NOMO-1 treated with dmso at 0.1 percent for 144 hours (cell line): ENCODE measurements around the gene MEIOSIN.
"Not testable (repeated sequence)": the region's sequence is repeated elsewhere in the genome, so short reads cannot be mapped to it uniquely, and the experiment has no call there.

Source experiments
- DNase-seq: peaks from one replicate; lab custom pipeline; 2025; ENCODE audit not compliant: unreplicated experiment; lab: John Stamatoyannopoulos, UW

Gene MEIOSIN

GRCh38 chr19:45733160-45733810 lies at the start of gene MEIOSIN:
TSS of gene MEIOSIN (plus strand) at chr19:45733439. CDS start at chr19:45735377, 1,938 bp downstream.
- DNase-seq, result no peak

GRCh38 chr19:45685045-45685444 lies 48.2 kb upstream of the MEIOSIN start:
- DNase-seq, result not testable (repeated sequence)

- no peak for DNase-seq
These were observed 45.6 kb upstream of the MEIOSIN start for GRCh38 chr19:45687599-45687998.

GRCh38 chr19:45691516-45692186 lies 41.6 kb upstream of the MEIOSIN start, which contains the start of gene SNRPD2:
TSS of gene SNRPD2 (minus strand) at chr19:45691953. CDS start at chr19:45691888, 65 bp downstream.
- peak; percentile 87 for DNase-seq

- DNase-seq, result peak; percentile 99
These were observed 40.8 kb upstream of the MEIOSIN start, which contains the start of gene QPCTL for GRCh38 chr19:45692187-45693105. TSS of gene QPCTL (plus strand) at chr19:45692666. CDS start at chr19:45692704, 38 bp downstream.

- peak; percentile 43 for DNase-seq
These were observed 40.0 kb upstream of the MEIOSIN start for GRCh38 chr19:45693106-45693788.

- DNase-seq, result no peak
These were observed 31.6 kb upstream of the MEIOSIN start for GRCh38 chr19:45701676-45702075.

GRCh38 chr19:45705115-45705514 lies 28.1 kb upstream of the MEIOSIN start:
- DNase-seq, result no peak

- no peak for DNase-seq
These were observed 27.4 kb upstream of the MEIOSIN start for GRCh38 chr19:45705710-45706415.

- DNase-seq, result no peak
These were observed 22.7 kb upstream of the MEIOSIN start for GRCh38 chr19:45710356-45711130.

GRCh38 chr19:45711851-45712698 lies 21.2 kb upstream of the MEIOSIN start:
- no peak for DNase-seq

GRCh38 chr19:45712699-45713067 lies 20.6 kb upstream of the MEIOSIN start:
- DNase-seq, result no peak

- no peak for DNase-seq
These were observed 20.1 kb upstream of the MEIOSIN start for GRCh38 chr19:45713141-45713540.

GRCh38 chr19:45715139-45715538 lies 18.1 kb upstream of the MEIOSIN start:
- DNase-seq, result no peak

- DNase-seq, result peak; percentile 8
These were observed 16.7 kb upstream of the MEIOSIN start for GRCh38 chr19:45716359-45717130.

- DNase-seq, result peak; percentile 100
These were observed 15.9 kb upstream of the MEIOSIN start for GRCh38 chr19:45717131-45717982.
